ENCODE measurements around the gene CD300C. TPM values are rescaled to one million over a fixed set of nuclear protein-coding genes. Genes with fewer than 3 reads are reported as not detected.
A peak's percentile ranks its signal among the peaks of the same experiment; 100 is the strongest.
"Not testable (repeated sequence)": the region's sequence is repeated elsewhere in the genome, so short reads cannot be mapped to it uniquely, and the experiment has no call there.

Gene CD300C
- total RNA-seq (2014; rRNA removed; shearing (Covaris generic)): 0.10 and 0.26 TPM in 2 replicates
- polyA plus RNA-seq (2014; cell fraction: nucleus; rRNA removed): not detected in 2 replicates

- DNase-seq (ENCODE audit: extremely low read depth, low read depth): no peak
Observed at GRCh38 chr17:74545843-74546230, at the start of gene CD300C. TSS of gene CD300C (minus strand) at chr17:74546115. CDS start at chr17:74545782, 333 bp downstream.

- DNase-seq (ENCODE audit: extremely low read depth, low read depth): no peak
Observed at GRCh38 chr17:74595037-74595750, 49.3 kb upstream of the CD300C start.

GRCh38 chr17:74592087-74592990 is 46.4 kb upstream of the CD300C start, which contains the start of gene CD300LD:
TSS of gene CD300LD (minus strand) at chr17:74592283. CDS start at chr17:74592202, 81 bp downstream.
- DNase-seq (ENCODE audit: extremely low read depth, low read depth): no peak

- no peak for DNase-seq (ENCODE audit: extremely low read depth, low read depth)
Observed at GRCh38 chr17:74591503-74591902, 45.6 kb upstream of the CD300C start.

GRCh38 chr17:74585711-74586110 is 39.8 kb upstream of the CD300C start:
- DNase-seq (ENCODE audit: extremely low read depth, low read depth): no peak

- no peak for DNase-seq (ENCODE audit: extremely low read depth, low read depth)
Observed at GRCh38 chr17:74584292-74585060, 38.6 kb upstream of the CD300C start.

GRCh38 chr17:74582633-74583032 is 36.7 kb upstream of the CD300C start:
- DNase-seq (ENCODE audit: extremely low read depth, low read depth): no peak

GRCh38 chr17:74579900-74580299 is 34.0 kb upstream of the CD300C start:
- DNase-seq (ENCODE audit: extremely low read depth, low read depth): no peak

GRCh38 chr17:74578979-74579378 is 33.1 kb upstream of the CD300C start:
- DNase-seq (ENCODE audit: extremely low read depth, low read depth): no peak

GRCh38 chr17:74574489-74575142 is 28.7 kb upstream of the CD300C start:
- no peak for DNase-seq (ENCODE audit: extremely low read depth, low read depth)

- DNase-seq (ENCODE audit: extremely low read depth, low read depth): not testable (repeated sequence)
Observed at GRCh38 chr17:74573635-74574034, 27.7 kb upstream of the CD300C start.

- no peak for DNase-seq (ENCODE audit: extremely low read depth, low read depth)
Observed at GRCh38 chr17:74573169-74573568, 27.3 kb upstream of the CD300C start.

- DNase-seq (ENCODE audit: extremely low read depth, low read depth): no peak
Observed at GRCh38 chr17:74571621-74572270, 25.8 kb upstream of the CD300C start.

- peak; percentile 96 for DNase-seq (ENCODE audit: extremely low read depth, low read depth)
Observed at GRCh38 chr17:74569020-74570003, 23.4 kb upstream of the CD300C start.

- DNase-seq (ENCODE audit: extremely low read depth, low read depth): no peak
Observed at GRCh38 chr17:74568106-74568873, 22.4 kb upstream of the CD300C start.

- no peak for DNase-seq (ENCODE audit: extremely low read depth, low read depth)
Observed at GRCh38 chr17:74567397-74567796, 21.5 kb upstream of the CD300C start, which contains the start of gene CD300H. TSS of gene CD300H (minus strand) at chr17:74567509.

GRCh38 chr17:74566132-74566753 is 20.3 kb upstream of the CD300C start:
- peak; percentile 48 for DNase-seq (ENCODE audit: extremely low read depth, low read depth)
